GM12801 (cell line): ENCODE measurements around the gene LCN2.

ENCODE experiments used
- CTCF ChIP-seq: IDR thresholded peaks from one replicate; pipeline ENCODE4 v1.5.1; 2011; ENCODE audit warnings: control low read depth; ENCODE audit not compliant: insufficient read length; ENCODE audit errors: extremely low read depth

Gene LCN2

GRCh38 chr9:128143525-128144238 lies 5.6 kb upstream of the LCN2 start:
- TF ChIP-seq CTCF: no peak

- TF ChIP-seq CTCF: no peak
Observed at GRCh38 chr9:128144239-128145181, 4.7 kb upstream of the LCN2 start.

GRCh38 chr9:128145536-128145935 lies 3.7 kb upstream of the LCN2 start:
- TF ChIP-seq CTCF: no peak

- no peak for TF ChIP-seq CTCF
Observed at GRCh38 chr9:128145951-128146351, 3.3 kb upstream of the LCN2 start.

GRCh38 chr9:128146591-128147120 lies 2.6 kb upstream of the LCN2 start:
- no peak for TF ChIP-seq CTCF

- TF ChIP-seq CTCF: no peak
Observed at GRCh38 chr9:128148509-128149000, 698 bp upstream of the LCN2 start.

GRCh38 chr9:128149951-128150593 lies 819 bp downstream of the LCN2 start:
- no peak for TF ChIP-seq CTCF
